Metanephros (tissue), 2 donors: ENCODE measurements around the gene PPP1R13B. TPM values are rescaled to one million over a fixed set of nuclear protein-coding genes. Genes with fewer than 3 reads are reported as not detected.

Source experiments
- small RNA-seq: library from RNA; depleted of rRNA; stranded (forward); fragments of <200 nt; gene quantifications from one replicate; pipeline ENCODE3, GENCODE V24; 2014; ENCODE audit warnings: low replicate concordance
- total RNA-seq: library from RNA; depleted of rRNA; stranded (reverse); fragments of >200 nt; gene quantifications from one replicate; pipeline ENCODE4 v1.2.3, GENCODE V29; 2014

PPP1R13B gene
- 23.9 TPM for total RNA-seq

GRCh38 chr14:103847451-103848174 lies at the start of gene PPP1R13B:
Gene PPP1R13B (minus strand): TSS chr14:103847575. CDS start chr14:103847307, 268 bp downstream.

DNA sequence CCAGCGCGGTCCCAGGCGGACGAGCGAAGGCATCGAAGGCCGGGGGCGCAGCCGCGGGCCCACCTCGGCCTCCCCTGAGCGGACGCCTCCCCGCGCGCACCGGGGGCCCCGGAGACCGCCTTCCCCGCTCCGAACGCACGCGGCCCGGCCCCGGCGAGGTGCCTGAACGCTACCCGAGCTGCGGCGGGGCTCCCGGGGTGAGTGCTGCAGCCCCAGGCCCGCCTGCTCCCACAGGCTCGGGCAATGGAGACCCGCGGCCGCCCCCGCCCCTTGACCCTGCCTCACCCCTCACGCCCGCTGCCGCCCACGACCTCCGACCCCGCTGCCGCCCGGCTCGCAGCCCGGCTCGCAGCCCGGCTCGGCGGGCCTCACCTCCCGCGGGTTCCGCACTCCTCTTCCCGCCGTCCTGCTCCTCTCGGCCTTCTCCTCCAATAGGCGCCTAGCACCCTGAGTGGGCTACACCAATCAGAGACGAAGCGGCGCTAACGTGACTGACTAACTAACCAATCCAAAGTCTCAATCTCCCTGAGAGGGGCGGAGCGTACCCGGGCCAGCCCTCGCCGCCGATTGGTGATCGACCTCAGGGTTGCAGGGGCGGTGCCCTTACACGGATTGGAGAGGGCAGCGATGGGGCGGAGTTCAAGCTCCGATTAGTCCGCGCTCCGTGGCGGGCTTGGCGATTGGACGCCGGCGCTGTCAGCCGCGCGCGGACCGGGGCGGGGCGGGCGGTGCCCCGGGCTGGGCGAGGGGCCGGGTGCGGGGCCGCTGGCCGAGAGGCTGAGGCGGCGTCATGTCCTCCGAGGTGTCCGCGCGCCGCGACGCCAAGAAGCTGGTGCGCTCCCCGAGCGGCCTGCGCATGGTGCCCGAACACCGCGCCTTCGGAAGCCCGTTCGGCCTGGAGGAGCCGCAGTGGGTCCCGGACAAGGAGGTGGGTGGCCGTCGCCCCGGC lies 132.0 kb downstream of the PPP1R13B start, which contains the start of the genes XRCC3 and ZFYVE21:
Gene XRCC3 (minus strand): TSS at position 400 of the 949 bp plus-strand sequence. CDS start 4,364 bp downstream, outside the sequence.
Gene ZFYVE21 (plus strand): TSS at position 759 of the 949 bp plus-strand sequence. CDS start 32 bp downstream, at position 791.

Small RNAs within 50 kb of the gene (small RNA-seq; reads per million reads assigned to genes)
- gene RF00019 (not detected), gene RF00280 (not detected)

Other genes starting within 250 kb of the PPP1R13B start
- 167 TPM for gene KLC1, start 218.4 kb downstream of the PPP1R13B start, total RNA-seq
- gene XRCC3, start 132.1 kb downstream of the PPP1R13B start, total RNA-seq, result 14.9 TPM
- gene ZFYVE21, start 131.8 kb downstream of the PPP1R13B start, total RNA-seq, result 74.3 TPM
- 1.5 TPM for gene TDRD9, start 80.9 kb upstream of the PPP1R13B start, total RNA-seq
- gene RD3L, start 95.0 kb upstream of the PPP1R13B start, total RNA-seq, result 0.23 TPM
- gene ASPG, start 238.1 kb upstream of the PPP1R13B start, total RNA-seq, result 12.3 TPM